Keratinocyte (primary cell): ENCODE data around the gene KDM2A. TPM values are rescaled to one million over a fixed set of nuclear protein-coding genes. Genes with fewer than 3 reads are reported as not detected.

Experiments
- DNase-seq: peaks from one replicate; pipeline ENCODE4 v3.0.0-alpha.2; 2011; ENCODE audit warnings: low read depth, missing footprints, low spot score
- FAIRE-seq: peaks from 2 replicates; lab custom pipeline; 2011; peaks lifted over from hg19 to GRCh38; lab: Jason Lieb, UNC
- H2AFZ ChIP-seq: 2 replicates; pipeline ENCODE4 v1.6.0; 2012; ENCODE audit warnings: low read length, control low read depth, inconsistent platforms; ENCODE audit not compliant: control insufficient read depth
- H3K27ac ChIP-seq: 2 replicates; pipeline ENCODE4 v1.5.1; 2011; ENCODE audit warnings: low read length; ENCODE audit not compliant: control insufficient read depth, insufficient read depth
- H3K27me3 ChIP-seq: 3 replicates; pipeline ENCODE4 v1.6.0; 2011; ENCODE audit warnings: low read length; ENCODE audit not compliant: control insufficient read depth, insufficient read depth; ENCODE audit errors: extremely low read depth
- H3K36me3 ChIP-seq, 2 experiments: 2 replicates in 1 of 2; 3 replicates in 1 of 2; pipeline ENCODE4 v1.5.1; 2011; ENCODE audit warnings: low read length in 2 of 2, mild to moderate bottlenecking in 1 of 2; ENCODE audit not compliant: control insufficient read depth in 2 of 2, insufficient read depth in 2 of 2; ENCODE audit errors: extremely low read depth in 1 of 2
- H3K4me1 ChIP-seq: 3 replicates; pipeline ENCODE4 v1.5.1; 2011; ENCODE audit warnings: low read length; ENCODE audit not compliant: control insufficient read depth, insufficient read depth; ENCODE audit errors: extremely low read depth
- H3K4me2 ChIP-seq: 3 replicates; pipeline ENCODE4 v1.6.0; 2011; ENCODE audit warnings: low read depth, low read length; ENCODE audit not compliant: control insufficient read depth, insufficient read depth; ENCODE audit errors: extremely low read depth
- H3K4me3 ChIP-seq, 3 experiments: fragments of 200-600 bp in 1 of 3; sonication (generic) in 1 of 3; 2 replicates in 2 of 3; 3 replicates in 1 of 3; pipeline ENCODE4 v1.5.1; 2011 to 2016; ENCODE audit warnings: low read length in 3 of 3, mild to moderate bottlenecking in 3 of 3, control low read depth in 2 of 3, inconsistent platforms in 1 of 3, low read depth in 1 of 3, mixed read lengths in 1 of 3, mixed run types in 1 of 3, moderate library complexity in 1 of 3; ENCODE audit not compliant: control insufficient read depth in 2 of 3, insufficient read depth in 2 of 3; ENCODE audit errors: extremely low read depth in 1 of 3
- H3K79me2 ChIP-seq: 2 replicates; pipeline ENCODE4 v1.6.0; 2012; ENCODE audit warnings: low read length; ENCODE audit not compliant: control insufficient read depth, insufficient read depth
- H3K9ac ChIP-seq: 3 replicates; pipeline ENCODE4 v1.6.0; 2011; ENCODE audit warnings: low read length; ENCODE audit not compliant: control insufficient read depth, insufficient read depth; ENCODE audit errors: extremely low read depth
- H3K9me1 ChIP-seq: 3 replicates; pipeline ENCODE4 v1.6.0; 2011; ENCODE audit warnings: low read length; ENCODE audit not compliant: control insufficient read depth, insufficient read depth; ENCODE audit errors: extremely low read depth
- H3K9me3 ChIP-seq: 2 replicates; pipeline ENCODE4 v1.5.1; 2012; ENCODE audit warnings: low read depth, low read length; ENCODE audit not compliant: control insufficient read depth
- H4K20me1 ChIP-seq: 3 replicates; pipeline ENCODE4 v1.6.0; 2011; ENCODE audit warnings: low read length; ENCODE audit not compliant: control insufficient read depth, insufficient read depth; ENCODE audit errors: extremely low read depth
- CTCF ChIP-seq, 3 experiments: IDR thresholded peaks in 1 of 3; conservative IDR thresholded peaks in 1 of 3; optimal IDR thresholded peaks in 1 of 3; 2 replicates in 2 of 3; 3 replicates in 1 of 3; pipeline versions ENCODE3 to v1.5.1; 2011; ENCODE audit warnings: low read length in 3 of 3, mild to moderate bottlenecking in 3 of 3, moderate library complexity in 2 of 3, control low read depth in 1 of 3, inconsistent platforms in 1 of 3; ENCODE audit not compliant: insufficient read depth in 2 of 3; ENCODE audit errors: extremely low read depth in 1 of 3
- EZH2 ChIP-seq: IDR thresholded peaks from one replicate; pipeline ENCODE4 v1.6.1; 2012; ENCODE audit warnings: inconsistent platforms, mild to moderate bottlenecking, low read length, moderate library complexity
- dilution Hi-C: fragments of 300-500 bp; cut with MboI; formaldehyde crosslinking; loops from one replicate; pipeline ENCODE4 v1.7.0; 2020; ENCODE audit warnings: low sequenced_read_pairs; ENCODE audit not compliant: extremely low pct_ligation_motif_present
- polyA plus RNA-seq, 5 experiments: library from polyadenylated mRNA; depleted of rRNA in 3 of 5; stranded (reverse) in 3 of 5; stranded (forward) in 1 of 5; unstranded in 1 of 5; fragments of >200 nt; gene quantifications; 1 replicate in 1 of 5; 2 replicates in 3 of 5; 3 replicates in 1 of 5; pipeline versions ENCODE4 v1.2.1 to v1.2.3, GENCODE V29; 2011 to 2012; ENCODE audit warnings: missing spikeins in 2 of 5, low read depth in 1 of 5, low replicate concordance in 1 of 5

KDM2A gene
- polyA plus RNA-seq, 1 donor (not counting 4 experiments of a cell fraction or from before 2014, with no cell fraction given) = 29.9 TPM

- Histone ChIP-seq H3K27ac (no peak overlapping the region), H4K20me1 (peaks cover 2% of the 10 kb centered on the region), H3K4me1 (no peaks in the 10 kb centered on the region), H3K9me1 (no peaks in the 10 kb centered on the region), H3K79me2 (peaks cover 63% of the 10 kb centered on the region), H3K4me3 (no peak overlapping the region), H3K9me3 (no peaks in the 10 kb centered on the region), H3K9ac (no peak overlapping the region), H2AFZ (no peak overlapping the region), H3K4me2 (no peak overlapping the region), H3K36me3 (peaks cover 19 to 22% of the 10 kb centered on the region in 2 experiments), H3K27me3 (no peaks in the 10 kb centered on the region)
- no peak for DNase-seq
- TF ChIP-seq EZH2 = no peak
- no peak for FAIRE-seq
- dilution Hi-C loops = no loop called here
These were observed 17.1 kb downstream of the KDM2A start for GRCh38 chr11:67136156-67136555.

- H3K9me3 ChIP-seq = no peaks in the 10 kb centered on the region
- dilution Hi-C loops = no loop called here
- no peak for FAIRE-seq
These were observed 19.9 kb downstream of the KDM2A start for GRCh38 chr11:67138922-67139321.

More at GRCh38 chr11:67138922-67139321, 19.9 kb downstream of the KDM2A start:
- H3K4me3 ChIP-seq = no peak overlapping the region
- no peaks in the 10 kb centered on the region for H3K4me1 ChIP-seq
- H2AFZ ChIP-seq = no peak overlapping the region
- no peaks in the 10 kb centered on the region for H3K27me3 ChIP-seq
- no peak overlapping the region for H3K4me2 ChIP-seq
- no peaks in the 10 kb centered on the region for H3K9me1 ChIP-seq
- no peak overlapping the region for H3K27ac ChIP-seq
- peaks cover 59% of the 10 kb centered on the region for H3K79me2 ChIP-seq
- TF ChIP-seq CTCF (optimal IDR thresholded peaks at IDR 0.05 in 1 of 3, IDR thresholded peaks at IDR 0.05 in 1 of 3, conservative IDR thresholded peaks at IDR 0.05 in 1 of 3; ENCODE audit: extremely low read depth in 1 of 3, insufficient read depth in 2 of 3, low read length in 3 of 3) (no peak), EZH2 (no peak)
- H4K20me1 ChIP-seq = peaks cover 2% of the 10 kb centered on the region
- peaks cover 9 to 23% of the 10 kb centered on the region in 2 experiments for H3K36me3 ChIP-seq
- no peak overlapping the region for H3K9ac ChIP-seq
- no peak for DNase-seq
